ENCODE results near the gene SENP2. TPM values are rescaled to one million over a fixed set of nuclear protein-coding genes. Genes with fewer than 3 reads are reported as not detected.

SENP2 gene
- total and polyA plus RNA-seq, 10 donors = 4.8 to 40.0 (median 23.9) TPM

DNA sequence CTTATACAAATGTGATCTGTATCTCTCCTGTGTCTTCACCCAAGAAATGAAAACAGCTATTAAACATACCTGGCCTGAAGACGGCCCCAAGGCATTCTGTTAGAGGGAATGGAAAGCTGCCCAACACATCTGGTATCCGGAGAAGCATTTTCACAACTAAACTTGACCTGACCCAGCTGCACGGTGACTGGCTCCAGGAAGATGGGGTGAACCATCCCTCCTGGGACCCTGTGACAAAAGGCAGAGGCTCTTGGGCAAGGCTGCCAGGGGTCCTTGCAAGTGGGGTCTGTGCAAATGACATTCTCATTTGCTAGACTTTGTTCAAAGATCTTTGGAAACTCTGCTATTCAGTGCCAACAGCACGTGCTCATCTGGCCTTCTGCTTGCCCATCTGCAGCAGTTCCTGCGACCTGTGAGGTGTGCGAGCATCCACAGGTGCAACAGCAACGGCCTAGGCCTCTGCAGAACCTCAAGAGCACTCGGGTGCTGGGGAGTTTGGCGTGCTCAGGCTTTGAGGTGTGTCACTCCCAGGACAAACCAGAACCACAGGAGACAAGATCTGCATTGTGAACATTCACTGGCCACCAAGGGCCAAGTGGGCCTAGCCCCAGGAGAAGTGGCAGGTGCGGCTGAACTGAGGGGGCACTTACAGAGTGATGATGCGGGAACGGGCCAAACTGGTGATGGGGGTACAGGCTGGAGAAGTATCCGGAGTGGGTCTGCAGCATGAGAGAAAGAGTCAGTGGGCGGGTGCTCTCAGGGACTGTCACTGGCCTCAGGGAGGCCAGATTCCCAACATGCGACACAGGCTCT lies 71.8 kb downstream of the SENP2 start:
- TF ChIP-seq, protein P1, sequence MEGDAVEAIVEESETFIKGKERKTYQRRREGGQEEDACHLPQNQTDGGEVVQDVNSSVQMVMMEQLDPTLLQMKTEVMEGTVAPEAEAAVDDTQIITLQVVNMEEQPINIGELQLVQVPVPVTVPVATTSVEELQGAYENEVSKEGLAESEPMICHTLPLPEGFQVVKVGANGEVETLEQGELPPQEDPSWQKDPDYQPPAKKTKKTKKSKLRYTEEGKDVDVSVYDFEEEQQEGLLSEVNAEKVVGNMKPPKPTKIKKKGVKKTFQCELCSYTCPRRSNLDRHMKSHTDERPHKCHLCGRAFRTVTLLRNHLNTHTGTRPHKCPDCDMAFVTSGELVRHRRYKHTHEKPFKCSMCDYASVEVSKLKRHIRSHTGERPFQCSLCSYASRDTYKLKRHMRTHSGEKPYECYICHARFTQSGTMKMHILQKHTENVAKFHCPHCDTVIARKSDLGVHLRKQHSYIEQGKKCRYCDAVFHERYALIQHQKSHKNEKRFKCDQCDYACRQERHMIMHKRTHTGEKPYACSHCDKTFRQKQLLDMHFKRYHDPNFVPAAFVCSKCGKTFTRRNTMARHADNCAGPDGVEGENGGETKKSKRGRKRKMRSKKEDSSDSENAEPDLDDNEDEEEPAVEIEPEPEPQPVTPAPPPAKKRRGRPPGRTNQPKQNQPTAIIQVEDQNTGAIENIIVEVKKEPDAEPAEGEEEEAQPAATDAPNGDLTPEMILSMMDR (IDR thresholded peaks at IDR 0.05 in 8 of 11, conservative IDR thresholded peaks at IDR 0.05 in 3 of 11) = no peak
- no peak for TF ChIP-seq POLR2AphosphoS5 (IDR thresholded peaks at IDR 0.05)
- no peaks in the 10 kb centered on the region for H3K27me3 ChIP-seq (replicated peaks in 1 of 7)
- peaks cover 0 to 21% (median 11%) of the 10 kb centered on the region in 6 donors for H3K4me1 ChIP-seq
- intact Hi-C loops (cut with DNase I; ENCODE audit: low total_unique reads) = no loop called here
- no peaks in the 10 kb centered on the region for H3K9me3 ChIP-seq
- DNase-seq = no peak
- H3K36me3 ChIP-seq = no peaks in the 10 kb centered on the region
- 88 to 93% (median 92%) methylated on average over 14 to 15 of the region's 15 CpGs for WGBS, 5 donors
- no peak overlapping the region for H3K4me3 ChIP-seq
- peak overlapping the region in 3 of 8 donors; percentile 26 to 40 (median 33) for H3K27ac ChIP-seq

DNA sequence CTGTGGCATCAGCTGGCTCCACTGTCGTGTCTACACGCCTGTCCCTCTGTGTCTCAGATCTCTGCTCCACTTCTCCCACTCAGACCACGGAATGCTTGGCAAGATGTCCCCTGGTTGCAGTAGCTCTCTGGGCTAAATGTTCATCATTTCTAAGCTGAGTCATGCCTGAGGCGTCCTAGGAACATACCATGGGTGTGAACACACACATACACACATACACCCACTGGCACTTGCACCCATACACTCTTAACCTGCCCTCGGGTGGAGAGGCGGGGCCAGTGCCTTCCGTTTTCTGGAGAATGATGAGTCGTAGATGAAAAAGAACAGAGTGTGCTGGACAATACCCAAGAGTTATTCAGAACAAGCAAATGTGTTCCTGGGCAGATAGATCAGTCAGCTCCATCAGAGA lies 72.4 kb downstream of the SENP2 start:
- intact Hi-C loops (cut with DNase I; ENCODE audit: low total_unique reads) = no loop called here
- H3K27ac ChIP-seq = peak overlapping the region in 3 of 8 donors; percentile 26 to 40 (median 33)

DNA sequence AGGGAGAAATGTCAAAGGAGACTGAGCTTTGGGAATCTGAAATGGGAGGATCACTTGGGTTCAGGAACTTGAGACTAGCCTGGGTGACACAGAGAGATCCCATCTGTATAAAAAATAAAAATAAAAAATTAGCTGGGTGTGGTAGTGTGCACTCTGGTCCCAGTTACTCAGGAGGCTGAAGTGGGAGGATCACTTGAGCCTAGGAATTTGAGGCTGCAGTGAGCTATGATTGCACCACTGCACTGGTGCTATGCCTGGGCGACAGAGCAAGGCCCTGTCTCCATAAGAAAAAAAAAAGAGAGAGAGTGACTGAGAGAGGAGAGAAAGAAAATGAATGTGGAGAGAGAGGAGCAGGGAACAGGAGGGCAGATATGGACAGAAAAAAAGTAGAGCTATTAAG lies 72.8 kb downstream of the SENP2 start:
- Histone ChIP-seq H3K36me3 (no peaks in the 10 kb centered on the region), H3K27me3 (replicated peaks in 1 of 7) (no peaks in the 10 kb centered on the region), H3K4me1 (peaks cover 0 to 21% (median 11%) of the 10 kb centered on the region in 6 donors), H3K27ac (peak overlapping the region in 1 of 8 donors; percentile 22), H3K4me3 (no peak overlapping the region), H3K9me3 (no peaks in the 10 kb centered on the region)
- WGBS, 5 donors = 68 to 89% (median 76%) methylated on average over 1 of the region's 1 CpG
- no peak for DNase-seq
- intact Hi-C loops (cut with DNase I; ENCODE audit: low total_unique reads) = no loop called here
- TF ChIP-seq POLR2AphosphoS5 (IDR thresholded peaks at IDR 0.05) (no peak), POLR2A (IDR thresholded peaks at IDR 0.05) (no peak)
- TF ChIP-seq, protein P1 (IDR thresholded peaks at IDR 0.05 in 8 of 11, conservative IDR thresholded peaks at IDR 0.05 in 3 of 11) = no peak

More for the DNA sequence above, 72.4 kb downstream of the SENP2 start:
- Histone ChIP-seq H3K4me1 (peaks cover 0 to 21% (median 11%) of the 10 kb centered on the region in 6 donors), H3K4me3 (no peak overlapping the region), H3K36me3 (no peaks in the 10 kb centered on the region), H3K27me3 (replicated peaks in 1 of 7) (no peaks in the 10 kb centered on the region), H3K9me3 (no peaks in the 10 kb centered on the region)
- TF ChIP-seq POLR2A (IDR thresholded peaks at IDR 0.05) = no peak
- TF ChIP-seq POLR2AphosphoS5 (IDR thresholded peaks at IDR 0.05) = peak in 1 of 3 donors; percentile 47
- TF ChIP-seq, protein P1 (IDR thresholded peaks at IDR 0.05 in 8 of 11, conservative IDR thresholded peaks at IDR 0.05 in 3 of 11) = no peak
- 61 to 82% (median 71%) methylated on average over 8 of the region's 8 CpGs for WGBS, 5 donors
- no peak for DNase-seq
